ENCODE measurements around the gene SESTD1.

The SESTD1 gene

GRCh38 chr2:179272406-179273192 is 8.0 kb upstream of the SESTD1 start:
- Histone ChIP-seq H3K4me3 (ENCODE audit: low read depth, low read length) (no peak overlapping the region), H3K9me3 (ENCODE audit: severe bottlenecking) (no peaks in the 10 kb centered on the region), H3K27ac (no peak overlapping the region), H3K27me3 (ENCODE audit: insufficient read depth, low read depth, severe bottlenecking) (no peaks in the 10 kb centered on the region), H3K36me3 (no peaks in the 10 kb centered on the region)
- no peak for TF ChIP-seq CTCF (IDR thresholded peaks at IDR 0.05; ENCODE audit: low read depth, low read length)
- no peak for DNase-seq

- DNase-seq: no peak
- H3K27ac ChIP-seq: no peak overlapping the region
- no peak for TF ChIP-seq CTCF (IDR thresholded peaks at IDR 0.05; ENCODE audit: low read depth, low read length)
Observed at GRCh38 chr2:179270689-179271088, 6.1 kb upstream of the SESTD1 start.

GRCh38 chr2:179268277-179268925 is 3.8 kb upstream of the SESTD1 start:
- TF ChIP-seq CTCF (IDR thresholded peaks at IDR 0.05; ENCODE audit: low read depth, low read length): no peak
- Histone ChIP-seq H3K36me3 (no peaks in the 10 kb centered on the region; the same call in 1 of the 2 replicates), H3K27me3 (ENCODE audit: insufficient read depth, low read depth, severe bottlenecking) (no peaks in the 10 kb centered on the region), H3K4me3 (ENCODE audit: low read depth, low read length) (no peak overlapping the region), H3K9me3 (ENCODE audit: severe bottlenecking) (no peaks in the 10 kb centered on the region), H3K27ac (no peak overlapping the region)
- no peak for DNase-seq

More at GRCh38 chr2:179270689-179271088, 6.1 kb upstream of the SESTD1 start:
- no peaks in the 10 kb centered on the region for H3K36me3 ChIP-seq
- no peak overlapping the region for H3K4me3 ChIP-seq (ENCODE audit: low read depth, low read length)
- H3K9me3 ChIP-seq (ENCODE audit: severe bottlenecking): no peaks in the 10 kb centered on the region
- H3K27me3 ChIP-seq (ENCODE audit: insufficient read depth, low read depth, severe bottlenecking): no peaks in the 10 kb centered on the region

- H3K4me3 ChIP-seq (ENCODE audit: low read depth, low read length): no peak overlapping the region
- H3K36me3 ChIP-seq: no peaks in the 10 kb centered on the region; the same call in 1 of the 2 replicates
- H3K27me3 ChIP-seq (ENCODE audit: insufficient read depth, low read depth, severe bottlenecking): no peaks in the 10 kb centered on the region
- no peak overlapping the region for H3K27ac ChIP-seq
- no peak for DNase-seq
- H3K9me3 ChIP-seq (ENCODE audit: severe bottlenecking): no peaks in the 10 kb centered on the region
- TF ChIP-seq CTCF (IDR thresholded peaks at IDR 0.05; ENCODE audit: low read depth, low read length): no peak
Observed at GRCh38 chr2:179266271-179266670, 1.6 kb upstream of the SESTD1 start.

GRCh38 chr2:179265082-179265510 is 464 bp upstream of the SESTD1 start:
- H3K27ac ChIP-seq: peak overlapping the region; percentile 53

More at GRCh38 chr2:179265082-179265510, 464 bp upstream of the SESTD1 start:
- no peak for DNase-seq
- no peak for TF ChIP-seq CTCF (IDR thresholded peaks at IDR 0.05; ENCODE audit: low read depth, low read length)
- Histone ChIP-seq H3K27me3 (ENCODE audit: insufficient read depth, low read depth, severe bottlenecking) (no peaks in the 10 kb centered on the region), H3K4me3 (ENCODE audit: low read depth, low read length) (peak overlapping the region; percentile 50), H3K9me3 (ENCODE audit: severe bottlenecking) (no peaks in the 10 kb centered on the region), H3K36me3 (no peaks in the 10 kb centered on the region; the same call in 1 of the 2 replicates)

All from WERI-Rb-1 (cell line).